ENCODE results near the gene PLXNC1.

Gene PLXNC1

GRCh38 chr12:94206886-94207285 is 58.5 kb downstream of the PLXNC1 start:
- TF ChIP-seq, protein P1, sequence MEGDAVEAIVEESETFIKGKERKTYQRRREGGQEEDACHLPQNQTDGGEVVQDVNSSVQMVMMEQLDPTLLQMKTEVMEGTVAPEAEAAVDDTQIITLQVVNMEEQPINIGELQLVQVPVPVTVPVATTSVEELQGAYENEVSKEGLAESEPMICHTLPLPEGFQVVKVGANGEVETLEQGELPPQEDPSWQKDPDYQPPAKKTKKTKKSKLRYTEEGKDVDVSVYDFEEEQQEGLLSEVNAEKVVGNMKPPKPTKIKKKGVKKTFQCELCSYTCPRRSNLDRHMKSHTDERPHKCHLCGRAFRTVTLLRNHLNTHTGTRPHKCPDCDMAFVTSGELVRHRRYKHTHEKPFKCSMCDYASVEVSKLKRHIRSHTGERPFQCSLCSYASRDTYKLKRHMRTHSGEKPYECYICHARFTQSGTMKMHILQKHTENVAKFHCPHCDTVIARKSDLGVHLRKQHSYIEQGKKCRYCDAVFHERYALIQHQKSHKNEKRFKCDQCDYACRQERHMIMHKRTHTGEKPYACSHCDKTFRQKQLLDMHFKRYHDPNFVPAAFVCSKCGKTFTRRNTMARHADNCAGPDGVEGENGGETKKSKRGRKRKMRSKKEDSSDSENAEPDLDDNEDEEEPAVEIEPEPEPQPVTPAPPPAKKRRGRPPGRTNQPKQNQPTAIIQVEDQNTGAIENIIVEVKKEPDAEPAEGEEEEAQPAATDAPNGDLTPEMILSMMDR (IDR thresholded peaks at IDR 0.05; ENCODE audit: low read length), result no peak
- TF ChIP-seq EZH2 (optimal IDR thresholded peaks at IDR 0.05; ENCODE audit: low read depth, low read length) (no peak), EZH2phosphoT487 (IDR thresholded peaks at IDR 0.05; ENCODE audit: low read length) (no peak)
- H4K20me1 ChIP-seq (ENCODE audit: insufficient read depth, low read length), result no peaks in the 10 kb centered on the region
- H3F3A ChIP-seq (ENCODE audit: insufficient read depth, low read length), result peaks cover 72% of the 10 kb centered on the region
- H3K4me1 ChIP-seq (ENCODE audit: low read length), result peaks cover 57% of the 10 kb centered on the region
- no peaks in the 10 kb centered on the region for H3K9me3 ChIP-seq (replicated peaks; ENCODE audit: insufficient read depth, low read length)
- H3K27me3 ChIP-seq (replicated peaks; ENCODE audit: insufficient read depth, low read length), result no peaks in the 10 kb centered on the region
- no peak overlapping the region for H2AFZ ChIP-seq (ENCODE audit: low read length)
- peak overlapping the region; percentile 99 for H3K27ac ChIP-seq (ENCODE audit: low read length)
- peaks cover 89% of the 10 kb centered on the region for H3K79me2 ChIP-seq (ENCODE audit: low read length)
- peak overlapping the region; percentile 99 for H3K9ac ChIP-seq (ENCODE audit: low read length)
- H3K4me2 ChIP-seq (ENCODE audit: low read depth, low read length), result peak overlapping the region; percentile 97
- H3K4me3 ChIP-seq (ENCODE audit: low read length), result peak overlapping the region; percentile 52
- no peak for DNase-seq
- peaks cover 26% of the 10 kb centered on the region for H3K36me3 ChIP-seq (replicated peaks; ENCODE audit: insufficient read depth, low read length)
- H3K9me2 ChIP-seq (replicated peaks; ENCODE audit: insufficient read depth, low read length), result no peaks in the 10 kb centered on the region

DNA sequence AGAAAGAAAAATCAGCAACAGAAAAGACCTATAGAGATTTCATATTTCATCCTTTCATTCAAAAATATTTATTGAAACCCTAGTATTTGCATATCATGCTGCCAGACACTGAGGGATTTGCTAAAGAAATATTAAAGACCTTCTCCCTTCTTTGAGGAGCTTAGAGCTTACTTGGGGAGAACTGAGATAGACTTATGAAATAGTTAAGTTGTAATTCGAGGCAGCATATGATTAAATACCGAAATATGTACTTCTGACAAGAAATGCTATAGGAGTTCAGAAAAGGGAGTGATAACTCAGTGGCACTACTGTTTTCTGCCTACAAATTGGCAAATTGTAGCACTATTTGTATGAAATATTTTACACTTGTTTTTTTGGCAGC is 59.1 kb downstream of the PLXNC1 start:
- Histone ChIP-seq H3K27me3 (replicated peaks; ENCODE audit: insufficient read depth, low read length) (no peaks in the 10 kb centered on the region), H4K20me1 (ENCODE audit: insufficient read depth, low read length) (no peaks in the 10 kb centered on the region), H3K4me2 (ENCODE audit: low read depth, low read length) (peak overlapping the region; percentile 97), H3K27ac (ENCODE audit: low read length) (peak overlapping the region; percentile 99), H3K36me3 (replicated peaks; ENCODE audit: insufficient read depth, low read length) (peaks cover 26% of the 10 kb centered on the region), H3K9me3 (replicated peaks; ENCODE audit: insufficient read depth, low read length) (no peaks in the 10 kb centered on the region), H3K9ac (ENCODE audit: low read length) (peak overlapping the region; percentile 99), H3K9me2 (replicated peaks; ENCODE audit: insufficient read depth, low read length) (no peaks in the 10 kb centered on the region), H3F3A (ENCODE audit: insufficient read depth, low read length) (peaks cover 71% of the 10 kb centered on the region), H3K4me1 (ENCODE audit: low read length) (peaks cover 51% of the 10 kb centered on the region), H2AFZ (ENCODE audit: low read length) (no peak overlapping the region), H3K4me3 (ENCODE audit: low read length) (peak overlapping the region; percentile 52), H3K79me2 (ENCODE audit: low read length) (peaks cover 83% of the 10 kb centered on the region)
- DNase-seq, result peak; percentile 26
- TF ChIP-seq EZH2phosphoT487 (IDR thresholded peaks at IDR 0.05; ENCODE audit: low read length), result no peak
- TF ChIP-seq EZH2 (optimal IDR thresholded peaks at IDR 0.05; ENCODE audit: low read depth, low read length), result no peak
- TF ChIP-seq, protein P1 (IDR thresholded peaks at IDR 0.05; ENCODE audit: low read length), result no peak

GRCh38 chr12:94207849-94208621 is 59.7 kb downstream of the PLXNC1 start:
- Histone ChIP-seq H3K79me2 (ENCODE audit: low read length) (peaks cover 80% of the 10 kb centered on the region), H2AFZ (ENCODE audit: low read length) (no peak overlapping the region), H3K9ac (ENCODE audit: low read length) (peak overlapping the region; percentile 99), H3K4me1 (ENCODE audit: low read length) (peaks cover 45% of the 10 kb centered on the region), H4K20me1 (ENCODE audit: insufficient read depth, low read length) (no peaks in the 10 kb centered on the region), H3K9me2 (replicated peaks; ENCODE audit: insufficient read depth, low read length) (no peaks in the 10 kb centered on the region), H3K36me3 (replicated peaks; ENCODE audit: insufficient read depth, low read length) (peaks cover 21% of the 10 kb centered on the region), H3F3A (ENCODE audit: insufficient read depth, low read length) (peaks cover 66% of the 10 kb centered on the region), H3K4me2 (ENCODE audit: low read depth, low read length) (peak overlapping the region; percentile 97), H3K4me3 (ENCODE audit: low read length) (peak overlapping the region; percentile 52), H3K9me3 (replicated peaks; ENCODE audit: insufficient read depth, low read length) (no peaks in the 10 kb centered on the region), H3K27ac (ENCODE audit: low read length) (peak overlapping the region; percentile 99), H3K27me3 (replicated peaks; ENCODE audit: insufficient read depth, low read length) (no peaks in the 10 kb centered on the region)
- TF ChIP-seq, protein P1 (IDR thresholded peaks at IDR 0.05; ENCODE audit: low read length), result no peak
- TF ChIP-seq EZH2 (optimal IDR thresholded peaks at IDR 0.05; ENCODE audit: low read depth, low read length) (no peak), EZH2phosphoT487 (IDR thresholded peaks at IDR 0.05; ENCODE audit: low read length) (no peak)
- peak; percentile 90 for DNase-seq

All from MM.1S (cell line).